NCI-H2029 treated with DMSO at 0.1 percent for 48 hours (cell line): ENCODE measurements around the gene UFM1.
A peak's percentile ranks its signal among the peaks of the same experiment; 100 is the strongest.
"Not testable (repeated sequence)": the region's sequence is repeated elsewhere in the genome, so short reads cannot be mapped to it uniquely, and the experiment has no call there.

Source experiments
- DNase-seq: peaks from one replicate; lab custom pipeline; 2025; lab: John Stamatoyannopoulos, UW

Gene UFM1

DNA sequence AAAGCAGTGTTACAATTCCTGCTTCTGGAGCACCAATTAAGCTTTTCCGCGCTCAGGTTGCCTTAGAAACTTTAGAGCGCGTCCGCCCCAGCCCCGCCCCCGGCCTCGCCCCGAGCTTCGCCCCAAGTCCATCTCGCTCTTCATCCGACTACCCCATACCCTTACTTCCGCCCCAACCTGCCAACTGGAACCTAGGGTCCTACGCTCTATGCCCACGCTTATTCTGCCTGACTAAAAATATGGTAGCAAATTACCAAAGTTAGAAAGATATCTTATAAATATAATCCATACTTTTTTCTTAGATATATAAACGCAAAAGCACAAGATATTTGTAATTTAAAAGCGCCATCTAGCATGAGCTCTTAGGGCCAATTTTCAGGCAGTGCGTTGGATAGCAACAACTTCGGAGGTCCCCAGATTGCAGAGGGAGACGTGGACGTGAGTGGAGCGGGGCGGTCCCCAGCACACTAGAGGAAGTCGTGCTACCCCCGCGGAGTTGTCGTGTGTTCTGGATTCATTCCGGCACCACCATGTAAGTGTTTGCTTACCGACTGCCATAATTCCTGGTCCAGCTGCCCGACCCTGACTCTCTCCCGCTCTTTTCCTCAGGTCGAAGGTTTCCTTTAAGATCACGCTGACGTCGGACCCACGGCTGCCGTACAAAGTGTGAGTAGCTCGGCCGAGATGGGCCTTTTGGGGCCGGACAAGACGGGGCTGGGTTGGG lies at the start of gene UFM1:
Gene UFM1, plus strand, starts transcription at position 462 of the 724 bp plus-strand sequence. Its CDS starts 69 bp downstream, at position 531.
- DNase-seq = peak; percentile 85

DNA sequence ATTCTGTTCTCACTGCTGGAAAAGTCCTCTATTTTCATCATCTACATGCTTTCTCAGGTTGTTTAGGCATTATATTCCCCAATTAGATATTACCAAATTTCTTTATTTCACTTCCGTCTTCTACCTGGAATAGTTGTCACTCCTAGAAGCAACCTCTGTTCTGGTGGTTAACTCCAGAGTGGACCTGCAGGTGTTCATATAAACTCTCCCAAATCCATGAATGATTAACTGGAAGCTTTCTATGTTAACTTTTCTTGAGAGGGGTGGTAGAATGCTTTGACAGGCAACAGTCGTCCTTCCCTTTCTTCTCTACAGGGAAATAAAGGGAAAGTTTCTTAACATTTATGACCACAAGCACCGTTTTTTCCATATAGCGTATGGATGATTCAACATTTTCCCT lies 48.4 kb upstream of the UFM1 start:
- DNase-seq = no peak

DNA sequence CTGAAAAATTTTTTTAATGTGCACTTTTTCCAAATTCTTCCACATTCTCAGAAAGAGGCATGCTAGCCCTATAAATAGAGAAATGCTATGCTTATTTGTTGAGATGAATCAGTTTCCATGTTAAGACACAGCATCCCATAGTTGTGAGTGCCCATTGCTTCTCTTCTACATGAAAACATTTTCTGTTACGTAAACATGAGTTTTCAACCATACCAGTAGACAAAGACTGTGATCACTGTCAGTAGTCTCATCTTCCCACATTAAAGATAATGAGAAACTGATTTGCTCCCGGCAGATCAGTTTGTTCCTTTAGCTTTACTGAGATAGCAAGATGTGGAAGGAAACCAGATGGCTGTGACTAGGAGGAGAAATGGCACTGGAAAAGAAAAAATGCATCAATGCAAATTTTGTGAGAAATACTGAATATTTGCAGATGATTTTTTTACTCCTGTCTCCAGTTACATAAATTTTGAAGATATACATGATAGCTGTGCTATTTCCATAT lies 45.8 kb upstream of the UFM1 start:
- DNase-seq = no peak

DNA sequence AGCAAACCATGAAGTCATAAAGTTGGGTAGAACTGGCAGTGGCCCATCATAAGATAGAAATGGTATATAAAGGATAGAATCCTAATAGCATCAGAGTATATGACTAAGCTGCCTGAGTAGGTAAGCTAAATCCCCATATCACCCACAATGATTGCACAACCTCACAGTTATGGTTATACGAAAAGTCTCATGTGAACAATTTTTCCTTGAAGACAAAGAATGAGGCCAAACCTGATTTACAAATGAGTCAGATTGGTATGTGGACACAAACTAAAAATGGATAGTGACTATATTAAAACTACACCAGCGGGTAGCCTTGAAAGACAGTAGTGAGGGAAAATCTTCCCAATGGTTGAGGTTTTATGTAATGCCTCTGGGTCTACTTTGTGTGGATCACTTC lies 40.9 kb upstream of the UFM1 start:
- DNase-seq = no peak

DNA sequence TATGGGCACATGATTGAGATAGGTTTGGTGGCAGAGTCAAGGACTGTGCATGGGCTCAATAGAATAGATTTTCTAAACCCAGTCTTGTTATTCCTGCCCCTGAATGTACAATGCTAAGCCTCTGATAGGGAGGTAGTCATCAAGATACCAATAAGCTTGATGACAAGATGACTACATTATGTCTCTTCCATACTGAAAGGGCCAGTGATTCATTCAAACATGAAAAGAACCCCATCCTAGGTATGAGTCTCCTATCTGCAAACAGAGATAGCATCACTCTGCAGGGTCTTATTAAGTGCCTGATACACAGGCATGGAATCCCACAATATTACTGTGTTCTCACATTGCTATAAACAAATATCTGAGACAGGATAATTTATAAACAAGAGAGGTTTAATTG lies 40.3 kb upstream of the UFM1 start:
- DNase-seq = no peak

DNA sequence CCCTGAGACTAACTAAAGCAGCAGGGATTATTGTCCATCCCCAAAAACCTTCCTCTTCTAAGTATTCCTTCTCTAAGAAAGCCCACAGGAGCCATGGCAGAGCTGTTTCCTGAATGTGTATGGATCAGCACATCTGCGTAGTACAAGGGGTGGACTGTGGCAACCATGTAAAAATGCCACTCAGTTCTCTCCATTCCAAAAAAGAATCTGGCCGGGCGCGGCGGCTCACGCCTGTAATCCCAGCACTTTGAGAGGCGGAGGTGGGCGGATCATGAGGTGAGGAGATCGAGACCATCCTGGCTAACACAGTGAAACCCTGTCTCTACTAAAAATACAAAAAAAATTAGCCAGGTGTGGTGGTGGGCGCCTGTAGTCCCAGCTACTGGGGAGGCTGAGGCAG lies 38.5 kb upstream of the UFM1 start:
- not testable (repeated sequence) for DNase-seq

DNA sequence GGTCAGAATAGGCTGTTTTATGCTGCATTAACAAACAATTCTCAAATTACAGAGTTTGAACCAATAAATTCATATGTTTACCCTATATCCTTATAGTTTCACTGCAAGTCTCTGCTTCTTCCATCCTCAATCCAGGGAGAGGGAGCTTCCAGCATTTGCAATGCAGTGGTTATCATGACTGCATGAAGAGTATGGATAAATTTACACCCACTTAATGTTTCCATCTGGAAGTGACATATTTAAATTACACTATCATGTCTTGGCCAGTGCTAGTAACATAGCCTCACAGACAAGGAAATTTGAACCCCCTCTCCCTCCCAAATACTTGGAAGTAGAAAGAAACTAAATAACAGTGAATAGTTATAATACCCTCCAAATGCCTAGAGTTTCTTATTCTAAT lies 33.5 kb upstream of the UFM1 start:
- DNase-seq = no peak

DNA sequence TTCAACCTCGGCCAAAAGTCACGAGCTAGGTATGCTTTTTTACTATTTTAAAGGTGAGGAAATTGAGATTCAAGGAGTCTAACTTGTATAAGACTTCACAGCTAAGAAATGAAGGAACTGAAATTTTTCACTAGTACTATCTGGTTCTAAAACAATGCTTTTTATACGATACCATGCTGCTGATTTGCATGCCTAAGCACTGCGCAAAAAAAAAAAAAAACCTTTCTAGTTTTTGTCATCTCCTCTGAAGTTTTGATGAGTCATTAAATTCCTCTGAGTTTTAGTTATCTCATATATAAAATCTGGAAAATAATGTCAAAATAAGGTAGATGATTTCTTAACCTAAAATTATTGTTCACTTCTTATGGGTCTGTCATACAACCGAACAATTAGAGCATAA lies 28.0 kb upstream of the UFM1 start:
- no peak for DNase-seq

DNA sequence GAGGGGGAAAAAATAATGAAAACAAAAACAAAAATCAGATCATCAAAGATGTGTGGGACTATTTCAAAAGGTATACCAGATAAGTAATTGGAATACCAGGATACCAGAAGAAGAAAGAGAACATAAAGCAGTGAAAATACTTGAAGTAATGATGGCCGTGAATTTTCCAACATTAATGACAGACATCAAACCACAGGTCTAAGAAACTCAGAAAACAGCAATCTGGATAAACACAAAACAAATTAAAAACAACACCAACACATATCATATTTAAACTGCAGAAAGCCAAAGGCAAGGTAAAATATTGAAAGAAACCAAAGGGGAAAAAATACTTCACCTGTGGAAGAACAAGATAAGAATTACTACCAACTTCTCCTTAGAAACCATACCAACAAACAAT lies 24.2 kb upstream of the UFM1 start:
- no peak for DNase-seq

DNA sequence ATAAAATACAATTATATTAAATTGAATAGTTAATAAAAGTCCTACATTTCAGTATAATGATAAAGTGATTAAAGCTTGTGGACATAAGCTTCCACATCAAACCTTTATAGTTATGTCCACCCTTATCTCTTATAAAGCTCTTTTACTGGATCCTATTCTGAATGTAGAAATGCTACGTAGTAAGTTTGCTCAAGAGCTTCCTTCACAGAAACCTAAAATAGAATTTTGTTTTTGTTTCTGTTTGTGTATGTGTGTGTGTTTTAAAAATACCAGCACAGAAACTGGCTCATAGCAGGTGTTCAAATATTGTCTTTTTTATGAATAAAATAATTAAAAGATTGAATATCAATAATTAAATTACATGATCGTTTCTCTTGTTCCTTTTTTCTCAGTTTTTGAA lies 21.0 kb upstream of the UFM1 start:
- DNase-seq = no peak

DNA sequence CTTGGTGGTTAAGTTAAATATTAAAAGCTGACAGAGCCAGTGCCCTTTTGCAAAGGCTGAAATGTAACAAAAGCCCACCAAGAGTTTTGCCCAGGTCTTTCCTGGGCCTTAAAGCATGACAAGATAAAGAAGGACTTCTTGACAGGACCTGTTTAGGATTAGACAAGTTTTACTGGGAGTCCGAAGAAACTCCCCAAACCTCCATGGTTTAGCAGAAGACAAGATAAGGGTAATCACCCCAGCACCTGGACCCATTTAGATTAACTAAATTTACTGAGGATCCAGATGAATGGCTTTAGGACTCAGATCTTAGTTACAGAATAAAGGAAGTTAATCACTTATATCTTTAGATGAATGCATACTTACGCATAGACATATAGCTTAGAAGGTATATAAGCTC lies 14.8 kb upstream of the UFM1 start:
- no peak for DNase-seq

DNA sequence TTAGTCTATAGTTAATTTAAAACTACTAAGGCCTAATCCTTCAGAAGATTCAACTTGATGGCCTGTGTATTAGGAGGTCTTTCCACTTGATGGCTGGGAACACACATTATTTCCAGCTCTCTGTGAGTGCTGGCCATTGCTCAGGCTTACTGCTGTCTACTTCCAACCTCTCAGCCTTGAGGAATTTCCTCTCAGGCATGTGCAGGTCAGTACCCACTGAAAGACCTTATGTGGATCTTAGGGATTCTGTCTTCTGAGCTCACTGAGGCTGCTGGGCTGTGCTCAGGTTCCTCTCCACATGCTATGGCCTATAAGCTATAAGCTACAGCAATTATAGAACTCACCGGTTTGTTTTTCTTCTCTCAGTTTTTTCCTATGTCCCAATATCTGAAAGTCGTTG lies 11.6 kb upstream of the UFM1 start:
- DNase-seq = no peak

DNA sequence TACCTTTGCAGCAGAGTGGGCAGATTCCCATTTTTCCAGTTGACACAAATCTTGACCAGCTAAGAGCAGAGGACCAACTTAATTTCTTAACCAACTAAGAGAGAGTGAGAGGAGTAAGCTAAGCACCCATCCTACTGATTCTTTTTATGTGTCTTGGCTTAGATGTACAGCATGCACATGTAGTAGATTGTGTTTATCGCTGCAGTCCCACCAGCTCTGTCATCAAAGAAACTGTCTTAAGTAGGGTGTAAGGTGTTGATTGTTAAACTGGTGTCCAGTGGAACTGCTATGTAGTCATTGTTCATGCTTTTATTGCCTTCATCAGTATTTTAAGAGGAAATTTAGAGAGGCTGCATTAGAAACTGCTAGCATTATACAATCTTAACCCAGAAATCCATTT lies 9.0 kb upstream of the UFM1 start:
- no peak for DNase-seq

DNA sequence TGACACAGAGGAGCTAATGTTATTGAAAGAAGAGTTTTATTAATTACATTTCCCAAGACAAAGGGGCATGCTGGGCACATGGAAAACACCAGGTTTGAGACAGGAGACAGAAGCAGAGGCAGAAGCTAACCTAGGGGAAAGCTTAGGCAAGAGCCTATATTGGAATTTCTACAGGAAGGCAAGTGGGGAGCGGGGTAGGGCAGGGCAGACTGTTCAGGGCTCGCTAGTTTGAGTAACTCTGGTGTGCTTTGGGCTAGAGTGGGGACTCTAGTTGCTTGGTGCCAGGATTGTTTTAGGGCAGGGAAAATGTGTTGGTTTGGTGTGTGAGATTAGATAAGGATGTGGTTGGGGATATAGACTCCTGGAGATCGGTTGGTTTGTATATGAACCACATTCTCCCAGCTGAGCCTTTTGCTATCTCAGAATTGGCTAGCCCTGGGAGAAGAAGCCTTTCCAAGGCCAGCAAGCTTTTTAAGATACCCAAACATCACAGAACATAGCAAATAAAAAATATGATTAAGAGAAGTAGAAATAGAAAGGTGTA lies 8.4 kb upstream of the UFM1 start:
- DNase-seq = no peak

DNA sequence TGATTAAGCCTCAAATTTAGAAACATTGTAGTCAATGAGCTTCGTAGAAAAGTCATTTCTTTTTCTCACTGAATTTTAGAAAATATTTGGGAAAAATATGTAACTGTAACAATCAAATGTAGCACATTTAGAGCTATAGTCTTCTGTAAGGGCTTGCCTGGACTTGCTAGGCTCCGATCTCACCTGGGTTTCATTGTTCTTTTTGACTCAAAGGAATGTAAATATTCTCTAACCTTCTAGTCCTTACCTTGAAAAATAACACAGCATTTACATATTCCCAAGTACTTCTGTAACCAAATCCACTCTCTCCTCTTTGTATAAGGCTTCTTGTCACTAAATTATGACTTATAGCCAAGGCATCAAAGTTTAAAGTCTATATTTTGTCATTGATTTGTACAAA lies 2.9 kb upstream of the UFM1 start:
- no peak for DNase-seq

DNA sequence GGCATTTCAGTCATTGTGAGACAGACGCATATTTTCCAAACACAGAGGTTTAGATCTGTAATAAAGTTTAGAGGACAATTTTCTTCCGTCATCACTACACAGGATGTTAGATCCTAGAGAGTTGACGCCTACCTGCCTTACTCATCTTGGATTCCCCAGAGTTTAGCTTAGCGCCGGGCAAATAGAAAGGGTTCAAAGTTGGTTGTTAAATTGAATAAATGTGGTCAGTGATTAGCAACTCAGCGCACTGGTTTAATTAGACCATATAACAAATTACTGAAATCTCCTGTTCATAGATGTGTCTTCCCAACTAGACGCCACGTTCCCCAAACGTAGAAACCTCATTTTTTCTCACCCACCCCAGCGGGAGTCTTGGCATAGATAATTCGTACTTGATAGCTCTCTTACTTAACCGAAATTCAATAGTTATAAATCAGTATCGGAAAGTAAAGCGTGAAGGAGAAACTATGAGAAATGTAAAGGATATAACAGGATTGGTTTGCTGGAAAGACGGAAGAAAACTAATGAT lies 726 bp upstream of the UFM1 start:
- no peak for DNase-seq

DNA sequence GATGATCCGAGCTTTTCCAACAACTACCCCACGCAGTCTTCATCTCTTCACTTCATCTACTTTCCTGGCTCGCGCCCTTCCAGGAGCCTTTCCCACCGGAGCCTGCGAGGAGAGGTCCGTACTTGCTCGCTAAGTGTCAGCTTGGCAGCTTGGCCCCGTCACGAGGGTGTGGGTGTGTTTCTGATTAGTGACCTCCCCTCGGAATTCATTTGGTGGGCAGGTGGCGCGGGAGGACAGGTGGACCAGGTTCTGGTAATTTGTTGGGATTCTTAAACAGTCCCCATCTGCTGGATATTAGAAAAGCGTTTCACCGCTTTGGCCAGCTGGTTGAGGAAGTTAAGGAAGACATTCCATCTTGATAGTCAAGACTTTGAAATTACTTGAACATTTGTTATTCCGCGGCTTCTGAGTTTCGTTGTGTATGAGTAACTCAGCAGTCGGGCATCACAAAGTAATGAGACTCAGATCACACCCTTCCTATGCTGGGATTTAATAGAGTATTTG lies 515 bp downstream of the UFM1 start:
- peak; percentile 15 for DNase-seq

DNA sequence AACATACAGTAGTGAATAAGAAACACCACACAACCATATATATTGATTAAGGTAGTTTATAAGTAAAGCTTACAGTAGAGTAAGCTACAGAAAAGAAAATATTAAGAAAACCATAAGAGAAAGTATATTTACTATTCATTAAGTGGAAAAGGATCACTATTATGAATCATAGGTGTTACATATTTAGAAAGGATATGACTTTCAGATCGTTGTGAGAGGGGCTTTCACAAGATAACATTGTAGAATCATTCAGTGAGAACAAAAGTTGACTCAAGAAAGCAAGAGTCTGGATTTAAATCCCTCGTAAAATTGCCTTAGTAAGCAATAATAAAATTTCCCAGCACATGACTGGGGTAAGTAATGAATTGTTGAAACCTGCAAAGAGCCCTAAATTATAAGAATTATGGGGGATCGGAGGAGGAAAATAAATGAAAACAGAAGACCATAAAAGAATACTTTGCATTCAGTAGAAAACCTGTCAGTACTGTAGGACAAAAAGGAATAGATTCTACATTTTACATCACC lies 6.0 kb downstream of the UFM1 start:
- no peak for DNase-seq

DNA sequence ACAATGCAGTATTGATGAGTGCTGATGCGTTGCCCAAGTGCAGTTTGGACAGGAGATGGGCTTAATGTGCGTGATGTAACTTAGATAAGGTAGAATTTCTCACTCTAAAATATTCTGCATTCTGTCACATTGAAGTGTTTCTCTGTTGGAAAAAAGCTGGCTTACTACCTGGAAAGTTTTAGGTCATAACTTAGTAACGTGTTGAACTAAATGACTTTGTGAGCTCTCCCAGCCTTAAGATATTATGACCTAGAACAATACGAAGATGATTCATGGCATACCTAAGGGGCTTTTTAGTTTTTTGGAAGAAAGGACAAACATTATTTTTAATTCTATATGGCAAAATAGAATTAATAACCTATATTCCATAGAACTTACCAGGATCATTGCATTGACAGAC lies 9.0 kb downstream of the UFM1 start:
- DNase-seq = no peak

DNA sequence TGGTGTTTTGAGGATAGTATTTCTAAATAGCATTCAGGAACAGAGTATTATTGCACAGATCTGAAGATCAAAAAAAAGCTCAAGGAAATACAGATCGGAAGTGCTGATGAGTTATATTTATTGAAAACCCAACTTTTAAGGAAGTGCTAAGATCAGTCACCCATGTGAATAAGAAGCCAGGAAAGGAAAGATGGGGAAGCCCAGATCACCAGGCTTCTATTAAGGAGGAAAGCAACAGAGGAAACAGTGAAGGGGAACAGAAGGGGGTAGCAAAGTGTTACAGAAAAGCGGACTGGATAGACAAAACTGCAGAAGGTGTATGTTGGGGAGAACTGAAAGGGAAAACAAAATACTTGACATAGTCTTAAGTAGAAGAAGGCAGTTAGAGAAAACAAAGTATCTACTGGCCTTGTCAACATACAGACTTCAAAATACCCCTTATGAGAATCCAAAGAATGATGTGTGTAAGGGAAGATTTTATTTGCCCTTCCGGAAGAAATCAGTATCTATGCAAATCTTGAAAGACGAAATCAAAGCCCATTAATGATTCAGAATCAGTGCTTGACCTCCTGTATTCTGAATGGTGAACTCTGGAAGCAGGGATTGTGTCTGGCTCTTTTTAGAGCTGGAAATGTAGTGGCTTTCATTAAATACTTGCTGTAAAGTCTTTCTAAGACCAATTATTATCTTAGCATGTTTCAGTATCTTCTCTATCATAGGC lies 12.1 kb downstream of the UFM1 start:
- DNase-seq = no peak

DNA sequence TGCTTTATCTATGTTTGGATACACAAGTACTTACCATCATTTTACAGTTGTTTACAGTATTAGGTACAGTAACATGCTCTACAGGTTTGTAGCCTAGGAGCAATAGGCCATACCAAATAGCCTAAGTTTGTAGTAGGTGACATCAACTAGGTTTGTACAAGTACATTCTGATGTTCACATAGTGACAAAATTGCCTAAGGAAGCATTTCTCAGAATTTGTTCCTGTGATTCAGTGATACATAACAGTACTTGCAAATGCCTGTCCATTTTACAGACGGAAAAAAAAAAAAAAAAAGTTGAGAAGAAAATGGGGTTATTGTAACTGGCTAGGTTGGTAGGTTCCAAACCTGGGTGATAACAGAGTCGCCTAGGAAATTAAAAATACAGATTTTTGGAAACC lies 13.6 kb downstream of the UFM1 start:
- DNase-seq = no peak

DNA sequence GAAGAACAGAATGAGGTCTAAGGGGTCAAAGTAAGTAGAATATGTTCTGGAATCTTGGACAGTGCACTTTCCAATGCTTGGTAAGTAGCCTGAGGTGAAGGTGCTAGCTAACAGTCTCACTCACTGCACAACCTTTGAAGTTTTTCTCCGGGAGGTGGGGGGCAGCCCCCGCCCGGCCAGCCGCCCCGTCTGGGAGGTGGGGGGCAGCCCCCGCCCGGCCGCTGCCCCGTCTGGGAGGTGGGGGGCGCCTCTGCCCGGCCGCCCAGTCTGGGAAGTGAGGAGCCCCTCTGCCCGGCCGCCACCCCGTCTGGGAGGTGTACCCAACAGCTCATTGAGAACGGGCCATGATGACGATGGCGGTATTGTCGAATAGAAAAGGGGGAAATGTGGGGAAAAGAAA lies 14.1 kb downstream of the UFM1 start:
- not testable (repeated sequence) for DNase-seq

DNA sequence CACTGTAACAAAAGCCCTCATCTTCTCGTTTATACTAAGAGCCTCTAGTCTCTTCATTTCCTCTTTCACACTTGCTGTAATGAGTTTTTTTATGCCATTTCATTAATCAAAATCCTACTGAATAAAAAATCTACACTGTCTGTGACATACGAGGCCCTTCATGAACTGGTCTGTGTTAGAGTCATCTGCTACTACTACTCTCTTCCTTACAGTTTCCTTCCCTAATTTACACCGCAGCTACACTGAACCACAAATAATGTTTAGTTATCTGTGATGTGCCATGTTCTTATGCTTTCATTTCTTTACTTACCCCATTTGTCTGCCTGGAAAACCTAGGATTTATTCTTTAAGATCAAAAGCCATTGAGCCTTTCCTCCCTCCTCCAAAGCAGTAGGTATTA lies 16.0 kb downstream of the UFM1 start:
- no peak for DNase-seq
